Adrenal gland (tissue), 5 donors: ENCODE results near the gene RNF227.

ENCODE experiments used
- CTCF ChIP-seq, 6 experiments: fragments of 450-650 bp in 4 of 6; fragments of 200-600 bp in 2 of 6; sonication (generic) in 1 of 6; IDR thresholded peaks; 1 replicate in 5 of 6; 2 replicates in 1 of 6; pipeline versions ENCODE4 v1.5.1 to v1.8.0; 2016 to 2021; ENCODE audit warnings: antibody characterized with exemption in 6 of 6, mild to moderate bottlenecking in 2 of 6, moderate library complexity in 1 of 6
- POLR2A ChIP-seq, 2 donors: fragments of 450-650 bp; IDR thresholded peaks; one replicate each; pipeline ENCODE4 v1.6.1; 2017; ENCODE audit warnings: antibody characterized with exemption in 2 of 2, mild to moderate bottlenecking in 2 of 2, moderate library complexity in 1 of 2
- donor health status: DM: no; HTN: no; CAD: no.

- TF ChIP-seq CTCF (IDR thresholded peaks at IDR 0.05) (no peak), POLR2A (IDR thresholded peaks at IDR 0.05) (no peak)
Observed at GRCh38 chr17:7910281-7910680, 5.8 kb downstream of the RNF227 start.
